Choroid plexus epithelial cell (primary cell): ENCODE measurements around the gene PSME1.
"Not testable (repeated sequence)": the region's sequence is repeated elsewhere in the genome, so short reads cannot be mapped to it uniquely, and the experiment has no call there.

Experiments
- DNase-seq: peaks from one replicate; pipeline ENCODE4 v3.0.0-alpha.2; 2010; ENCODE audit warnings: low read depth
- H3K4me3 ChIP-seq: 2 replicates; pipeline ENCODE4 v1.5.1; 2011; ENCODE audit warnings: low read depth, mild to moderate bottlenecking, control low read depth, low read length, moderate library complexity
- TF ChIP-seq, protein P1 (sequence below): conservative IDR thresholded peaks from 2 replicates; pipeline ENCODE4 v1.5.1; 2011; ENCODE audit warnings: low read depth, mild to moderate bottlenecking, control low read depth, inconsistent platforms, low read length, moderate library complexity

The PSME1 gene

DNA sequence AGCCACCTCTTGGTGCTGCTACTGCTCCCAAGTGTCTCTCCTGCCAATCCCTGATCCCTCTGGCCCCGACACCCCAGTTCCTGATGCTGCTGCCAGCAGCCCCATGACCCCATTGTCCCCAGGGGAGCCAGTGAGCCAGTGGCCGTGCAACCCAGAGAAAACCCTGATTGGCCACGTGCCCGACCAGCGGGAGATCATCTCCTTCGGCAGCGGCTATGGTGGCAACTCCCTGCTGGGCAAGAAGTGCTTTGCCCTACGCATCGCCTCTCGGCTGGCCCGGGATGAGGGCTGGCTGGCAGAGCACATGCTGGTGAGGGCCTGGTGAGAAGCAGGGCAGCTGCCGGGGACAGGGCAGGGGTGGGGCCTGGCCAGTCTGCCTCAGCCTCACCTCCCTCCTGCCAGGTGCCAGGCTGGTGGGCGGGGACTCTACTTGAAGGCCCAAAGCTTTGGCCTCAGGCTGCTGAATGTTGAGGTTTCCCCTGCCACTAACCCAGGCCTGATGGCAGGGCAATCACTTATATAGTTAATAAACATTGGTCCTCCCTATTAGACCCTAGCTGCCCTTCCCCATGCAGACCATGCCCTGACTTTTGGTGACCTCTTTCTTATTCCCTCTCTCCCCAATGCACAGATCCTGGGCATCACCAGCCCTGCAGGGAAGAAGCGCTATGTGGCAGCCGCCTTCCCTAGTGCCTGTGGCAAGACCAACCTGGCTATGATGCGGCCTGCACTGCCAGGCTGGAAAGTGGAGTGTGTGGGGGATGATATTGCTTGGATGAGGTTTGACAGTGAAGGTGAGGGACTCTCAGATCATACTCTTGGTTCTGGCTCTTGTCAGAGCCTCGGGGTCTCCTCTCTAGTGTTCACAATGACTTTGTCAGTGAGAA is 36.8 kb upstream of the PSME1 start:
- no peak overlapping the region for H3K4me3 ChIP-seq
- DNase-seq = no peak
- TF ChIP-seq, protein P1, sequence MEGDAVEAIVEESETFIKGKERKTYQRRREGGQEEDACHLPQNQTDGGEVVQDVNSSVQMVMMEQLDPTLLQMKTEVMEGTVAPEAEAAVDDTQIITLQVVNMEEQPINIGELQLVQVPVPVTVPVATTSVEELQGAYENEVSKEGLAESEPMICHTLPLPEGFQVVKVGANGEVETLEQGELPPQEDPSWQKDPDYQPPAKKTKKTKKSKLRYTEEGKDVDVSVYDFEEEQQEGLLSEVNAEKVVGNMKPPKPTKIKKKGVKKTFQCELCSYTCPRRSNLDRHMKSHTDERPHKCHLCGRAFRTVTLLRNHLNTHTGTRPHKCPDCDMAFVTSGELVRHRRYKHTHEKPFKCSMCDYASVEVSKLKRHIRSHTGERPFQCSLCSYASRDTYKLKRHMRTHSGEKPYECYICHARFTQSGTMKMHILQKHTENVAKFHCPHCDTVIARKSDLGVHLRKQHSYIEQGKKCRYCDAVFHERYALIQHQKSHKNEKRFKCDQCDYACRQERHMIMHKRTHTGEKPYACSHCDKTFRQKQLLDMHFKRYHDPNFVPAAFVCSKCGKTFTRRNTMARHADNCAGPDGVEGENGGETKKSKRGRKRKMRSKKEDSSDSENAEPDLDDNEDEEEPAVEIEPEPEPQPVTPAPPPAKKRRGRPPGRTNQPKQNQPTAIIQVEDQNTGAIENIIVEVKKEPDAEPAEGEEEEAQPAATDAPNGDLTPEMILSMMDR = no peak

DNA sequence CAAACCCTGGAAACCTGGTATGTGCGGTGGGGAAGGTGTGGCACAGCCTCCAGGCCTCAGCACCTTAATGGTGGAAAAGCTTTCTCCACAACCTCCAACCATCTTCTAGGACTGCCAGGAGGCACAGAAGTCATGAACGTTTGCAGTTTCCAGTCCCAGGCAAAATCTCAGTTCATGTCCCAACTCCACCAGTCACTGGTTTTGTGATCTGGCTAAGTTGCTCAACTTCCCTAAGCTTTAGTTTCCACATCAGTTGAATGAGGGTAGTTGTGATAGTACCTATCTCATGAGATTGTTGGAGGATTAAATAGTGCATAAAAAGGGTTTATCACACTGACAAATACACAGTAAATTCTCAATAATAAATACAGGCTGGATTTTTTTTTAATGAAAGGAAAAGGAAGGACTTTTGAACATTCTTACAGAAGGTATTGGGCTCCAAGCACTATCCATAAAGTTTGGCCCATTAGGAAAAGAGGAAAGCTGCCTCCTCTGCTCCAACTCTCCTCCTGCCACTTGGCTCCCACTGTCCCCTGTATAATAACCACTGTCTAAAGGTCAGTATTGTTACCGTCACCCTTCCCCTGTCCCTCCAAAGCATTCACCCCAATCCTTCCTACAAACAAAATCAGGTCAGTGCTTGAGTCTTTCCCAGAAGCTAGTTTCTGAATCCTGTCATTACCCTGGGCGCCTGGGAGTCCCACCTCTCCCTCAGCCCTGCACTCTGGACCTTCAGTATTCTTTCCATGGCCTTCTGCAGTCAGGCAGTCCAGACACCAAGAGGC is 35.6 kb upstream of the PSME1 start:
- no peak overlapping the region for H3K4me3 ChIP-seq
- TF ChIP-seq, protein P1 = no peak
- no peak for DNase-seq

DNA sequence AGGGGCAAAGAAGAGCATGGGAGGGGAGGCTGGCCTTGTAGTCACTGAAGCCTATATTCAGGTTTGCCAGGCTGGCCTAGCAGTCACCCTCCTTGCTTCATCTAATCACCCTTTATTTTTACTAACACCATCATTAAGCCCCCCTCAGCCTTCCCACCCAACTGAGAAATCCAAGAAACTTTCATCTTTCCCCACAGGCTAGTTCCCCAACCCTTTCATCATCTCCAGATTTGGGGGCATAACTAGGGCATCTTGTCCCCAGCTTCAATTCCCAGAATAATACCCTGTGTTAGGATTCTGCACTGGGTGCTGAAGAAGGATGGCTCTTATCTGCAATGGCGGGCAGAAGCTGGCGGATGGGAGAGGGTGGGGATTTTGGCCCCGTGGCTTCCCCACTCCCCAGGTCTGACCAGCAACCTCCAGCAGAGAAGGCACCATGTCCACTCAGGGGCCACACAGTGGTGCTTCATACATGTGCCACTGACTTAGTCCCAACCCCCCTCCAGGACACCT is 35.0 kb upstream of the PSME1 start:
- no peak for DNase-seq
- TF ChIP-seq, protein P1 = no peak
- no peak overlapping the region for H3K4me3 ChIP-seq

DNA sequence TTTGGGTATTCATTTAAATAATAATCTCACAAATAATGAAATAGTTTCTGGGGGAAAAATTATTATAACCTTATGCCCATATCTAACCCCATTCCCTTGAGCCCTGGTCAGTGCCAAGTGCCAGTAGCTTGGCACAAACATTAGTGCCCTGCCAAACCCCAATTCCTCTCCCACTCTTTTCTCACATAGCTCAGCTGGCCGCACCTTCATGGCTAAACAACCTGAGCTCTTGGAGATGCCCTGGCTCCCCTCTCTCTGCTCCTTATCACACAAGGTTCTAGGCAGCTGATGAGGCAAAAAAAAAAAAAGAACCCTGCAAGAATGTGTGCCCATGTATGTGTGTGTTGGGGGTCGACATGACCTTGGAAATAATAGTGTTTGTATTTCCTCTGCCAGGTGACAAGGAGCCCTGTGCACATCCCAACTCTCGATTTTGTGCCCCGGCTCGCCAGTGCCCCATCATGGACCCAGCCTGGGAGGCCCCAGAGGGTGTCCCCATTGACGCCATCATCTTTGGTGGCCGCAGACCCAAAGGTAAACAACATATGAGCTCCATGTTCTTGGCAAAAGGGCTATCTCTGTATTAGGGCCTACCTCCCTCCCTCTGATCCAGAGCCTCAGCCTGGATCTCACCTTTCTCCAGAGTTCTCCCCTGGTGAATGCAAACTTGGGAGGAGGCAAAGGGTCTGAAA is 33.5 kb upstream of the PSME1 start:
- H3K4me3 ChIP-seq = no peak overlapping the region
- no peak for DNase-seq
- TF ChIP-seq, protein P1 = no peak

DNA sequence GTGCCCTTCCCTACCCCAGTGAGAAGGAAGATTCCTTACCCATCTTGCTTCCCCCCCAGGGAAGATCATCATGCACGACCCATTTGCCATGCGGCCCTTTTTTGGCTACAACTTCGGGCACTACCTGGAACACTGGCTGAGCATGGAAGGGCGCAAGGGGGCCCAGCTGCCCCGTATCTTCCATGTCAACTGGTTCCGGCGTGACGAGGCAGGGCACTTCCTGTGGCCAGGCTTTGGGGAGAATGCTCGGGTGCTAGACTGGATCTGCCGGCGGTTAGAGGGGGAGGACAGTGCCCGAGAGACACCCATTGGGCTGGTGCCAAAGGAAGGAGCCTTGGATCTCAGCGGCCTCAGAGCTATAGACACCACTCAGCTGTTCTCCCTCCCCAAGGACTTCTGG is 32.5 kb upstream of the PSME1 start:
- no peak for DNase-seq
- H3K4me3 ChIP-seq = no peak overlapping the region
- TF ChIP-seq, protein P1 = no peak

DNA sequence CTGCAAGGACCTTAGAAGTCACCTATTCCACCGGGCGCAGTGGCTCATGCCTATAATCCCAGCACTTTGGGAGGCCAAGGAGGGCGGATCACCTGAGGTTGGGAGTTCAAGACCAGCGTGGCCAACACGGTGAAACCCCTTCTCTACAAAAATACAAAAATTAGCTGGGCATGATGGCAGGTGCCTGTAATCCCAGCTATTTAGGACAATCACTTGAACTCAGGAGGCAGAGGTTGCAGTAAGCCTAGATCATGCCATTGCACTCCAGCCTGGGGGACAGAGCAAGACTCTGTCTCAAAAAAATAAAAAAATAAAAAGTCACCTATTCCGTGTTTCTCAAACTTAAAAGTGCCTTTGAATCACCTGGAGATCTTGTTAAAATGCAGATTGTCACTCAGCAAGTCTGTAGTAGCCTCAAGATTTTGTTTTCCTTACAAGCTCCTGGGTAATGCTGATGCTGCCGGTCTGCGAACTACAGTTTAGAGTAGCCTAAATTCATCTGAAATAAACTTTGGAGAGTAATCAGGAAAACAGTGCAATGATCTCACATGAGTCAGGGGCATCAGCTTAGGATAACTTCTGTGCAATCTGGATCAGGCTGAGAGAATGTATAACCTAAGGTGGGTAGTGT is 30.3 kb upstream of the PSME1 start:
- H3K4me3 ChIP-seq = not testable (repeated sequence)

More for the DNA sequence above, 30.3 kb upstream of the PSME1 start:
- not testable (repeated sequence) for DNase-seq
